ENCODE measurements around the gene ZNF621.

Gene ZNF621

DNA sequence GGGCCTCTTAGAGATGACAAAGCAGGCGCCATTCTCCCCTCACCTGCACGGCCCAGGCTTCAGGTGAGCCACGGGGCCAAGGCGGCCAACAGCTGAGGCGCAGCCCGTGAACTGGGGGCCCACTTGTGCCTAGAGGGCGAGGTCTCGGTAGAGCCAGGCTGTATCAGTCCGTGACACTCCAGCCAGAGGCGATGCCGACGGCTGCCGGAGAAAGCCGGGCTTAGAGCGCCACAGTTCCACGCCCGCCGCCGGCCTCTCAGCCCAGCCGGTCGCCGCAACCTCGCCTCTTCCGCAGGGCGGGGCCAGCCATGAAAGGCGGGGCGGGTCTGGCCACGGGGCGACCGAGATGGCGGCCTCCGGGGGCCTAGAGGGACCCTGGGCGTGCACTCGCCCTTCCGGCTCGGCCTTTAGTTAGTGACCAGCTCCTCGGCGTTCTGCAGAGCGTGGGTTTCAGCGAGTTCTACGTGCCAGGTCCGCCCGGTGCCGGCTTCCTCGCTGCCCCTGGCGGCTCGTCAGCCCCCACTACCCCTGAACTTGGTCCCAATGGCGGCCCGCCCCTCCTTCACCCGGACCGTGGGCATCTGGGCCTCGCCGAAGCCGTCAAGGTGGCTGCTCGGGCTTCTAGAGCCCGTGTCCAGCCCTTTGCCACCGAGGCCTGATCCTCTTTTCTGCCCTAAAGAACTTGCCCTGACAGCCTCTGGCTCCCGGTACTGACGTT, at the start of gene ZNF621:
Gene ZNF621 (plus strand): TSS at position 393 of the 718 bp plus-strand sequence. CDS start 881 bp downstream, outside the sequence.
- peak within 1 kb of the TSS; percentile 89 for H3K4me3 ChIP-seq (ENCODE audit: low read length)
- TF ChIP-seq, protein P1, sequence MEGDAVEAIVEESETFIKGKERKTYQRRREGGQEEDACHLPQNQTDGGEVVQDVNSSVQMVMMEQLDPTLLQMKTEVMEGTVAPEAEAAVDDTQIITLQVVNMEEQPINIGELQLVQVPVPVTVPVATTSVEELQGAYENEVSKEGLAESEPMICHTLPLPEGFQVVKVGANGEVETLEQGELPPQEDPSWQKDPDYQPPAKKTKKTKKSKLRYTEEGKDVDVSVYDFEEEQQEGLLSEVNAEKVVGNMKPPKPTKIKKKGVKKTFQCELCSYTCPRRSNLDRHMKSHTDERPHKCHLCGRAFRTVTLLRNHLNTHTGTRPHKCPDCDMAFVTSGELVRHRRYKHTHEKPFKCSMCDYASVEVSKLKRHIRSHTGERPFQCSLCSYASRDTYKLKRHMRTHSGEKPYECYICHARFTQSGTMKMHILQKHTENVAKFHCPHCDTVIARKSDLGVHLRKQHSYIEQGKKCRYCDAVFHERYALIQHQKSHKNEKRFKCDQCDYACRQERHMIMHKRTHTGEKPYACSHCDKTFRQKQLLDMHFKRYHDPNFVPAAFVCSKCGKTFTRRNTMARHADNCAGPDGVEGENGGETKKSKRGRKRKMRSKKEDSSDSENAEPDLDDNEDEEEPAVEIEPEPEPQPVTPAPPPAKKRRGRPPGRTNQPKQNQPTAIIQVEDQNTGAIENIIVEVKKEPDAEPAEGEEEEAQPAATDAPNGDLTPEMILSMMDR (conservative IDR thresholded peaks at IDR 0.05; ENCODE audit: low read depth, low read length), result no peak
- peak; percentile 44 for DNase-seq (ENCODE audit: low read depth)

DNA sequence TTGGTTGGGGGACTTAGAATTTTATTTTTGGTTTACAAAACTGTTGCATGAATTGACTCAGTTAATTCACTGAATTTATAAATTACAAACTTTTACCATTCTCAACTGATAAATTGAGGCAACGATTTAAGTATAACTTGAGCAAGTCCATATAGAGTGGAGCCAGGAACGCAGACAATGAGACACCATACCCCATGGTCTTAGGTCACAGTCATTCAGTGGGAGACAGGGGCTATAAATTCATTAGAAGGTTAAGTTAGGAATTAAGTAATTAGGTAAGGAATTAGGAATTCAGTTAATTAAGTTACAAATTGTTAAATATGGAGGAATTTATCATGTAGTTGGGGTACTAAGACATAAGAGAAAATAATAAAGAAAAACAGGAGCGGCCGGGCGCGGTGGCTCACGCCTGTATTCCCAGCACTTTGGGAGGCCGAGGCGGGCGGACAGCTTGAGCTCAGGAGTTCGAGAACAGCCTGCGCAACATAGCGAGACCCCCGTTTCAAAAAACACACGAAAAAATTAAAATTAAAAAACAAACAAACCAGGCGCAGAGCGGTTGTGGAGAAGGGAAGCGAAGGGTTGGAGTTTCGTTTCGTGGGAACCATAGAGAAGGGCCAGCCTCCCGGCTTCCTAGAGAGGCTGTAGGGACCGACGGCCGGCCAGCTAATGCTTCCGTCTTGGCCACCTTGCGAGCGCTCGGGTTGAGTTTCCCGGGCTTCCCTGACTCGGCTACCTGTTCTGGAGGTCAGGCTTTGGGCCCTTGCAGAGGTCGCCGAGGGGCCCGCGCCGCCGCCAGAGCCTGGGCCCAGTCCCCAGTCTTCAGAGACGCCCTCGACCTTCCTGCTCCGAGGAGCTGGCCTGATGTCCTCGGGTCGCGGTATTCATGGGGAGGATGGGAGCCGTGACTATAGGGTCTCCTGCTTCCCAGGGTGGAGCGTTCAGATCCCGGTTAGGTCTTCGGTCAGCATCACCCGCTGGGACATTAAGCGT, 48.0 kb upstream of the ZNF621 start, which contains the start of gene ZNF619:
Gene ZNF619 (plus strand): TSS at position 645 of the 993 bp plus-strand sequence. CDS start 858 bp downstream, outside the sequence.
- DNase-seq (ENCODE audit: low read depth), result peak; percentile 18
- H3K4me3 ChIP-seq (ENCODE audit: low read length), result peak within 1 kb of the TSS; percentile 88
- TF ChIP-seq, protein P1 (conservative IDR thresholded peaks at IDR 0.05; ENCODE audit: low read depth, low read length), result no peak

DNA sequence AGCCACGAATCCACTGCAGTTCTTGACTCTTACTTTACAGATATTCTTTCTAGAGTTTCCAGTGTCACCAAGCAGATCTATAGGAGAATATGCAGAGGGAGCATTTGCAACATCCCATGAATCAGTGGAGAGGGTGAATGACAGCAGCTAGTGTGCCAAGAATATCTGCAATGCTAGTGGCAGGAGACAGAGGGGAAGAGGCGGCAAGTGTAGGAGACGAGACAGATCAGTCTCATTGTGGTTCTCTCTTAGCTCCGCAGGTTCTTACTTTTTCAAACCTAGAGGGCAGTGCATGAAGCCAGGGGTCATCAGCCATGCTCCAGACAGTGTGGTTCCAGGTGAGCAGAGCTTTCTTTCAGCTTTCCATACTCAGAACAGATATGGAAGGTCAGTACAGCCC, 47.1 kb upstream of the ZNF621 start:
- H3K4me3 ChIP-seq (ENCODE audit: low read length), result peak overlapping the region; percentile 88
- TF ChIP-seq, protein P1 (conservative IDR thresholded peaks at IDR 0.05; ENCODE audit: low read depth, low read length), result no peak
- no peak for DNase-seq (ENCODE audit: low read depth)

DNA sequence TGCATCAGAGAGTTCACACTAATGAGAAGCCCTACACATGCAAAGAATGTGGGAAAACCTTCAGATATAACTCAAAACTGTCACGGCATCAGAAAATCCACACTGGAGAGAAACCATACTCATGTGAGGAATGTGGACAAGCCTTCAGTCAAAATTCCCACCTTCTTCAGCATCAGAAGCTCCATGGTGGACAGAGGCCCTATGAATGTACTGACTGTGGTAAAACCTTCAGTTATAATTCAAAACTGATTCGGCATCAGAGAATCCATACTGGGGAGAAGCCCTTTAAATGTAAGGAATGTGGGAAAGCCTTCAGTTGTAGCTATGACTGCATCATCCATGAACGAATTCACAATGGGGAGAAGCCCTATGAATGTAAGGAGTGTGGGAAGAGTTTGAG, 37.6 kb upstream of the ZNF621 start:
- no peak overlapping the region for H3K4me3 ChIP-seq (ENCODE audit: low read length)
- TF ChIP-seq, protein P1 (conservative IDR thresholded peaks at IDR 0.05; ENCODE audit: low read depth, low read length), result no peak
- DNase-seq (ENCODE audit: low read depth), result no peak

- H3K4me3 ChIP-seq (ENCODE audit: low read length), result no peak overlapping the region
- no peak for DNase-seq (ENCODE audit: low read depth)
- TF ChIP-seq, protein P1 (conservative IDR thresholded peaks at IDR 0.05; ENCODE audit: low read depth, low read length), result no peak
Observed at GRCh38 chr3:40490916-40491315, 33.8 kb upstream of the ZNF621 start.

GRCh38 chr3:40494698-40495097, 30.1 kb upstream of the ZNF621 start:
- no peak for DNase-seq (ENCODE audit: low read depth)
- H3K4me3 ChIP-seq (ENCODE audit: low read length), result no peak overlapping the region
- TF ChIP-seq, protein P1 (conservative IDR thresholded peaks at IDR 0.05; ENCODE audit: low read depth, low read length), result no peak

Data from retinal pigment epithelial cell (primary cell).